Measurements from ENCODE around the gene SYNE1.
"Not testable (repeated sequence)": the region's sequence is repeated elsewhere in the genome, so short reads cannot be mapped to it uniquely, and the experiment has no call there.

Gene SYNE1

GRCh38 chr6:152540381-152540780 is 96.8 kb downstream of the SYNE1 start:
- Histone ChIP-seq H3K9ac (ENCODE audit: low read depth in 1 of 2, low read length in 2 of 2) (no peak overlapping the region), H3K27ac (ENCODE audit: low read depth in 2 of 2, low read length in 2 of 2) (no peak overlapping the region), H3K4me3 (ENCODE audit: low read length in 2 of 2) (no peak overlapping the region), H3K36me3 (ENCODE audit: control insufficient read depth in 2 of 2, insufficient read depth in 2 of 2, low read length in 2 of 2) (no peaks in the 10 kb centered on the region), H3K4me1 (ENCODE audit: control insufficient read depth in 2 of 2, insufficient read depth in 2 of 2, low read length in 2 of 2) (no peaks in the 10 kb centered on the region), H3K9me3 (ENCODE audit: control insufficient read depth in 2 of 2, low read length in 2 of 2) (no peaks in the 10 kb centered on the region), H3K27me3 (ENCODE audit: control insufficient read depth in 2 of 2, insufficient read depth in 2 of 2, low read length in 2 of 2) (no peaks in the 10 kb centered on the region)

GRCh38 chr6:152534541-152534940 is 102.6 kb downstream of the SYNE1 start:
- Histone ChIP-seq H3K36me3 (ENCODE audit: control insufficient read depth in 2 of 2, insufficient read depth in 2 of 2, low read length in 2 of 2) (no peaks in the 10 kb centered on the region), H3K9ac (ENCODE audit: low read depth in 1 of 2, low read length in 2 of 2) (no peak overlapping the region), H3K4me1 (ENCODE audit: control insufficient read depth in 2 of 2, insufficient read depth in 2 of 2, low read length in 2 of 2) (no peaks in the 10 kb centered on the region), H3K27ac (ENCODE audit: low read depth in 2 of 2, low read length in 2 of 2) (no peak overlapping the region), H3K4me3 (ENCODE audit: low read length in 2 of 2) (no peak overlapping the region), H3K9me3 (ENCODE audit: control insufficient read depth in 2 of 2, low read length in 2 of 2) (no peaks in the 10 kb centered on the region), H3K27me3 (ENCODE audit: control insufficient read depth in 2 of 2, insufficient read depth in 2 of 2, low read length in 2 of 2) (no peaks in the 10 kb centered on the region)

- Histone ChIP-seq H3K9me3 (ENCODE audit: control insufficient read depth in 2 of 2, low read length in 2 of 2) (no peaks in the 10 kb centered on the region), H3K36me3 (ENCODE audit: control insufficient read depth in 2 of 2, insufficient read depth in 2 of 2, low read length in 2 of 2) (no peaks in the 10 kb centered on the region), H3K27me3 (ENCODE audit: control insufficient read depth in 2 of 2, insufficient read depth in 2 of 2, low read length in 2 of 2) (no peaks in the 10 kb centered on the region), H3K27ac (ENCODE audit: low read depth in 2 of 2, low read length in 2 of 2) (no peak overlapping the region), H3K9ac (ENCODE audit: low read depth in 1 of 2, low read length in 2 of 2) (no peak overlapping the region), H3K4me1 (ENCODE audit: control insufficient read depth in 2 of 2, insufficient read depth in 2 of 2, low read length in 2 of 2) (no peaks in the 10 kb centered on the region), H3K4me3 (ENCODE audit: low read length in 2 of 2) (no peak overlapping the region)
Measured at GRCh38 chr6:152532556-152533422, 104.4 kb downstream of the SYNE1 start.

DNA sequence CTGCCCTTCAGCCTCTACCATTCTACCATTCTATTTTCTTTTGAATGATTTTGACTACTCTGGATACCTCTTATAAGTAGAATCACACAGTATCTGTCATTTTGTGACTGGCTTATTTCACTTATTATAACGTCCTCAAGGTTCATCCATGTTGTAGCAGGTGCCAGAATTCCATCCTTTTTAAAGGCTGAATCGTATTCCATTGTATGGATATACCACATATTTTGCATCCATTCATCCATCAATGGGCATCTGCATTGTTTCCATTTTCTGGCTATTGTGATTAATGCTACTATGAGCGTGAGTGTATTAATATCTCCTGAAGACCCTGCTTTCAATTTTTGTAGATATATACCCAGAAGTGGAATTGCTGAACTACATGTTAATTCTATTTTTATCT is 105.5 kb downstream of the SYNE1 start:
- no peak overlapping the region for H3K9ac ChIP-seq (ENCODE audit: low read depth in 1 of 2, low read length in 2 of 2)
- no peaks in the 10 kb centered on the region for H3K27me3 ChIP-seq (ENCODE audit: control insufficient read depth in 2 of 2, insufficient read depth in 2 of 2, low read length in 2 of 2)
- no peaks in the 10 kb centered on the region for H3K36me3 ChIP-seq (ENCODE audit: control insufficient read depth in 2 of 2, insufficient read depth in 2 of 2, low read length in 2 of 2)
- no peak overlapping the region for H3K4me3 ChIP-seq (ENCODE audit: low read length in 2 of 2)
- H3K9me3 ChIP-seq (ENCODE audit: control insufficient read depth in 2 of 2, low read length in 2 of 2) = no peaks in the 10 kb centered on the region
- no peak overlapping the region for H3K27ac ChIP-seq (ENCODE audit: low read depth in 2 of 2, low read length in 2 of 2)
- H3K4me1 ChIP-seq (ENCODE audit: control insufficient read depth in 2 of 2, insufficient read depth in 2 of 2, low read length in 2 of 2) = no peaks in the 10 kb centered on the region

DNA sequence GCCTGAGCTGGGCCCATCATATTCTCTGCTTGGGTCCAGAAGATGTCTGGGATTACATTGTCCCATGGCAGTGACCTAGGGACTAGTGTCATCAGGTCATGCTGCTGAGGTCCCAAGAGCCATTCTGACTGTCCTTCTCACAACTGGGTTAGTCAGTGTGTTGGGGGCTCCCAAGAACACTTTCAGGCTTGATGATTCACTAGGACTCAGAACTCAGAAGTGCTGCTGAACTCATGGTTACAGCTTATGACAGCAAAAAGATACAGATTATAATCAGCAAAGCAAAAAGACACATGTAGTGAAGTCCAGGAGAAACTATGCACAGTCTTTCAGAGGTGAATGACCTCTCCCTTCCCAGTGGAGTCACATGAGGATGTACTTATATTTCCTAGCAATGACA is 107.8 kb downstream of the SYNE1 start:
- Histone ChIP-seq H3K4me3 (ENCODE audit: low read length in 2 of 2) (no peak overlapping the region), H3K36me3 (ENCODE audit: control insufficient read depth in 2 of 2, insufficient read depth in 2 of 2, low read length in 2 of 2) (no peaks in the 10 kb centered on the region)

DNA sequence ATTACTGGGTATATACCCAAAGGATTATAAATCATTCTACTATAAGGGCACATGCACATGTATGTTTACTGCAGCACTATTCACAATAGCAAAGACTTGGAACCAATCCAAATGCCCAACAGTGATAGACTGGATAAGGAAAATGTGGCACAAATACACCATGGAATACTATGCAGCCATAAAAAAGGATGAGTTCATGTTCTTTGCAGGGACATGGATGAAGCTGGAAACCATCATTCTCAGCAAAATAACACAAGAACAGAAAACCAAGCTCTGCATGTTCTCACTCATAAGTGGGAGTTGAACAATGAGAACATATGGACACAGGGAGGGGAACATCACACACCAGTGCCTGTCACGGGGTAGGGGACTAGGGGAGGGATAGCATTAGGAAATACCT is 123.0 kb downstream of the SYNE1 start:
- H3K9me3 ChIP-seq (ENCODE audit: control insufficient read depth in 2 of 2, low read length in 2 of 2); H3K4me1 ChIP-seq (ENCODE audit: control insufficient read depth in 2 of 2, insufficient read depth in 2 of 2, low read length in 2 of 2); H3K4me3 ChIP-seq (ENCODE audit: low read length in 2 of 2); H3K36me3 ChIP-seq (ENCODE audit: control insufficient read depth in 2 of 2, insufficient read depth in 2 of 2, low read length in 2 of 2); H3K27me3 ChIP-seq (ENCODE audit: control insufficient read depth in 2 of 2, insufficient read depth in 2 of 2, low read length in 2 of 2); H3K9ac ChIP-seq (ENCODE audit: low read depth in 1 of 2, low read length in 2 of 2); H3K27ac ChIP-seq (ENCODE audit: low read depth in 2 of 2, low read length in 2 of 2): not testable (repeated sequence)

More for the DNA sequence above, 107.8 kb downstream of the SYNE1 start:
- Histone ChIP-seq H3K27me3 (ENCODE audit: control insufficient read depth in 2 of 2, insufficient read depth in 2 of 2, low read length in 2 of 2) (no peaks in the 10 kb centered on the region), H3K4me1 (ENCODE audit: control insufficient read depth in 2 of 2, insufficient read depth in 2 of 2, low read length in 2 of 2) (no peaks in the 10 kb centered on the region), H3K9ac (ENCODE audit: low read depth in 1 of 2, low read length in 2 of 2) (no peak overlapping the region), H3K27ac (ENCODE audit: low read depth in 2 of 2, low read length in 2 of 2) (no peak overlapping the region), H3K9me3 (ENCODE audit: control insufficient read depth in 2 of 2, low read length in 2 of 2) (no peaks in the 10 kb centered on the region)

- no peak overlapping the region for H3K4me3 ChIP-seq (ENCODE audit: low read length in 2 of 2)
- H3K9ac ChIP-seq (ENCODE audit: low read depth in 1 of 2, low read length in 2 of 2) = no peak overlapping the region
- no peaks in the 10 kb centered on the region for H3K27me3 ChIP-seq (ENCODE audit: control insufficient read depth in 2 of 2, insufficient read depth in 2 of 2, low read length in 2 of 2)
- H3K36me3 ChIP-seq (ENCODE audit: control insufficient read depth in 2 of 2, insufficient read depth in 2 of 2, low read length in 2 of 2) = no peaks in the 10 kb centered on the region
- no peak overlapping the region for H3K27ac ChIP-seq (ENCODE audit: low read depth in 2 of 2, low read length in 2 of 2)
- no peaks in the 10 kb centered on the region for H3K9me3 ChIP-seq (ENCODE audit: control insufficient read depth in 2 of 2, low read length in 2 of 2)
- H3K4me1 ChIP-seq (ENCODE audit: control insufficient read depth in 2 of 2, insufficient read depth in 2 of 2, low read length in 2 of 2) = no peaks in the 10 kb centered on the region
Measured at GRCh38 chr6:152509916-152510315, 127.2 kb downstream of the SYNE1 start.

GRCh38 chr6:152508477-152508876 is 128.7 kb downstream of the SYNE1 start:
- H3K4me1 ChIP-seq (ENCODE audit: control insufficient read depth in 2 of 2, insufficient read depth in 2 of 2, low read length in 2 of 2) = no peaks in the 10 kb centered on the region
- no peaks in the 10 kb centered on the region for H3K9me3 ChIP-seq (ENCODE audit: control insufficient read depth in 2 of 2, low read length in 2 of 2)
- H3K9ac ChIP-seq (ENCODE audit: low read depth in 1 of 2, low read length in 2 of 2) = no peak overlapping the region
- H3K27ac ChIP-seq (ENCODE audit: low read depth in 2 of 2, low read length in 2 of 2) = no peak overlapping the region
- H3K36me3 ChIP-seq (ENCODE audit: control insufficient read depth in 2 of 2, insufficient read depth in 2 of 2, low read length in 2 of 2) = no peaks in the 10 kb centered on the region
- no peak overlapping the region for H3K4me3 ChIP-seq (ENCODE audit: low read length in 2 of 2)
- no peaks in the 10 kb centered on the region for H3K27me3 ChIP-seq (ENCODE audit: control insufficient read depth in 2 of 2, insufficient read depth in 2 of 2, low read length in 2 of 2)

DNA sequence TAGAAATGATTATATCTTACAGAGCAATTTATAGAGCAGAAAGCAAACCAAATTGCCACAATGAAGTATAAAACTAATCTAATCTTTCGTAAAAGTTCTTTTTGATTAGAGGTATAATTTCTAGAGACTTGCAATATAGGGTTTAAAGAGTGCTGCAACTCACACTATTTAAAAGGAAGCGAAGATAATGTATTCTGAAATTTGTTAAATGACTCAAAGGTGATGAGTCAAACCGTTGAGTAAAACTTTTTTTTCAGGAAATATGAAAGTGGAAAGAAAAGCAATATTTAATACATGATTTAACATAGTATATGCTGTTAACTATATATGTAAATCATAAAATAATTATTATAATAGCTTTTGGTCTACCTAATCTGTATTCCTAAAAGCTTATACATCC is 133.6 kb downstream of the SYNE1 start:
- Histone ChIP-seq H3K4me1 (ENCODE audit: control insufficient read depth in 2 of 2, insufficient read depth in 2 of 2, low read length in 2 of 2) (no peaks in the 10 kb centered on the region), H3K9ac (ENCODE audit: low read depth in 1 of 2, low read length in 2 of 2) (no peak overlapping the region)

GRCh38 chr6:152502421-152503188 is 134.6 kb downstream of the SYNE1 start:
- no peak overlapping the region for H3K9ac ChIP-seq (ENCODE audit: low read depth in 1 of 2, low read length in 2 of 2)

More for the DNA sequence above, 133.6 kb downstream of the SYNE1 start:
- no peak overlapping the region for H3K4me3 ChIP-seq (ENCODE audit: low read length in 2 of 2)
- H3K27ac ChIP-seq (ENCODE audit: low read depth in 2 of 2, low read length in 2 of 2) = no peak overlapping the region
- H3K9me3 ChIP-seq (ENCODE audit: control insufficient read depth in 2 of 2, low read length in 2 of 2) = no peaks in the 10 kb centered on the region
- H3K27me3 ChIP-seq (ENCODE audit: control insufficient read depth in 2 of 2, insufficient read depth in 2 of 2, low read length in 2 of 2) = no peaks in the 10 kb centered on the region
- no peaks in the 10 kb centered on the region for H3K36me3 ChIP-seq (ENCODE audit: control insufficient read depth in 2 of 2, insufficient read depth in 2 of 2, low read length in 2 of 2)

More at GRCh38 chr6:152502421-152503188, 134.6 kb downstream of the SYNE1 start:
- H3K27ac ChIP-seq (ENCODE audit: low read depth in 2 of 2, low read length in 2 of 2) = no peak overlapping the region
- H3K9me3 ChIP-seq (ENCODE audit: control insufficient read depth in 2 of 2, low read length in 2 of 2) = no peaks in the 10 kb centered on the region
- H3K27me3 ChIP-seq (ENCODE audit: control insufficient read depth in 2 of 2, insufficient read depth in 2 of 2, low read length in 2 of 2) = no peaks in the 10 kb centered on the region
- no peaks in the 10 kb centered on the region for H3K36me3 ChIP-seq (ENCODE audit: control insufficient read depth in 2 of 2, insufficient read depth in 2 of 2, low read length in 2 of 2)
- H3K4me1 ChIP-seq (ENCODE audit: control insufficient read depth in 2 of 2, insufficient read depth in 2 of 2, low read length in 2 of 2) = no peaks in the 10 kb centered on the region
- H3K4me3 ChIP-seq (ENCODE audit: low read length in 2 of 2) = no peak overlapping the region
